GM12865 (cell line): Measurements from ENCODE around the gene DRD4.
A peak's percentile ranks its signal among the peaks of the same experiment; 100 is the strongest.

ENCODE experiments used
- DNase-seq: peaks from one replicate; pipeline ENCODE4 v3.0.0; 2010; ENCODE audit warnings: low read depth
- H3K4me3 ChIP-seq: 2 replicates; pipeline ENCODE4 v1.5.1; 2011; ENCODE audit warnings: mild to moderate bottlenecking, low read depth, low read length, control low read depth
- TF ChIP-seq, protein P1 (sequence below): IDR thresholded peaks from 2 replicates; pipeline ENCODE4 v1.5.1; 2011; ENCODE audit warnings: low read length, control low read depth, low read depth, inconsistent platforms; ENCODE audit not compliant: insufficient read depth; ENCODE audit errors: missing control alignments

The DRD4 gene

DNA sequence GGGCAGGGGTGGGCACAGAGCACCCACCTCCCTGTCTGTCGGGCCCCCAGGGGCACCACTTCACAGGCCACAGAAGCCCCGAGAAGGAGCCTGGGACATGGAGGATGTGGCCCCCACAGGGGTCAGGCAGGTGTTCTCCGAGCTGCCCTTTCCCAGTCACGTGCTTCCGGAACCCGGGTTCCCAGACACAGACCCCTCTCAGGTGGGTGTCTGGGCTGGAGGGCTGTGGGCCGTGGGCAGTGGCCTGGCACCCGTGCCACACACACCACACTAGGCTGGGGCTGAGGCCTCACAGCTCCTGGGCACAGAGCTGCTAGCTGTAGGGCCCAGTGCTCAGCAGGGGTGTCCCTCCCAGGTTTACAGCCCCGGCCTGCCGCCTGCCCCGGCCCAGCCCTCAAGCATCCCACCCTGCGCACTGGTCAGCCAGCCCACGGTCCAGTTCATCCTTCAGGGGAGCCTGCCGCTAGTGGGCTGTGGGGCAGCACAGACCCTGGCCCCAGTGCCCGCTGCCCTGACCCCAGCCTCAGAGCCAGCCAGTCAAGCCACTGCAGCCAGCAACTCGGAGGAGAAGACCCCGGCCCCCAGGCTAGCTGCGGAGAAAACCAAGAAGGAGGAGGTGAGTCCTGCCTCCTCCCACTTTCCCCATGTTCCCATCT lies 26.8 kb upstream of the DRD4 start:
- TF ChIP-seq, protein P1, sequence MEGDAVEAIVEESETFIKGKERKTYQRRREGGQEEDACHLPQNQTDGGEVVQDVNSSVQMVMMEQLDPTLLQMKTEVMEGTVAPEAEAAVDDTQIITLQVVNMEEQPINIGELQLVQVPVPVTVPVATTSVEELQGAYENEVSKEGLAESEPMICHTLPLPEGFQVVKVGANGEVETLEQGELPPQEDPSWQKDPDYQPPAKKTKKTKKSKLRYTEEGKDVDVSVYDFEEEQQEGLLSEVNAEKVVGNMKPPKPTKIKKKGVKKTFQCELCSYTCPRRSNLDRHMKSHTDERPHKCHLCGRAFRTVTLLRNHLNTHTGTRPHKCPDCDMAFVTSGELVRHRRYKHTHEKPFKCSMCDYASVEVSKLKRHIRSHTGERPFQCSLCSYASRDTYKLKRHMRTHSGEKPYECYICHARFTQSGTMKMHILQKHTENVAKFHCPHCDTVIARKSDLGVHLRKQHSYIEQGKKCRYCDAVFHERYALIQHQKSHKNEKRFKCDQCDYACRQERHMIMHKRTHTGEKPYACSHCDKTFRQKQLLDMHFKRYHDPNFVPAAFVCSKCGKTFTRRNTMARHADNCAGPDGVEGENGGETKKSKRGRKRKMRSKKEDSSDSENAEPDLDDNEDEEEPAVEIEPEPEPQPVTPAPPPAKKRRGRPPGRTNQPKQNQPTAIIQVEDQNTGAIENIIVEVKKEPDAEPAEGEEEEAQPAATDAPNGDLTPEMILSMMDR, result no peak
- no peak for DNase-seq
- no peak overlapping the region for H3K4me3 ChIP-seq

GRCh38 chr11:611001-611996 lies 25.8 kb upstream of the DRD4 start:
- H3K4me3 ChIP-seq, result no peak overlapping the region
- TF ChIP-seq, protein P1, result no peak
- no peak for DNase-seq

DNA sequence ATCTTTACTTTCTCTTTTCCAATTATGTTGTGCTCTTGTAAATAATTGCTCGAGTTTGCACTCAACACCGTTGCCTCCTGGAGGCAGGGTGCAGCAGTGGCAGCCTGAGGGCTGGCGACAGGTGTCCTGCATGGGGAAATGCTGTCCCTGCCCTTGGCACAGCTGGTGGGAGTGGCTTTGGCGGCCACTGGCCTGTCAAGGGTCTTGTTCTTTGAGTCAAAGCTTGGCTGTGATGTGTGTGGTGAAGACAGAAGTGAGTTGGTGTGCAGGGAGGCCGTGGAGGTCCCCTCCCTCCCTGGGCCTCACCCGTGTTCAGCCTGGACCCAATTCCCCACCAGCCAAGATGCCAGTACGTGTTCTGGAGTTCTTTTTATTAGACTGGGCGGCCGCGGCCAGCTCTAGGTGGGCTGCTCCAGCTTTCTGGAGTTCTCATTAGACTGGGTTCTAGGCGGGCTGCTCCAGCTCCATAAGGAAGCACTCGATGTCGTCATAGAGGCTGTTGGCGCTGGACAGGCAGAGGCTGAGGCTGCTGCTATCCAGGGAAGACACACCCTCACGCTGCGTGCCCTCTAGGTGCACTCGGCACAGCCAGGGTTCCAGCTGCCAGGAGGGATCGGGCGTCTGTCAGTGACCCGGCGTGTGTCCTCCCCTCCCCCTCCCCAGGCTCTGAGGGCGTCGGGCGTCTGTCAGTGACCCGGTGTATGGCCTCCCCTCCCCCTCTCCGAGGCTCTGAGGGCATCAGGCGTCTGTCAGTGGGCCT lies 24.7 kb upstream of the DRD4 start:
- TF ChIP-seq, protein P1, result peak; percentile 11
- H3K4me3 ChIP-seq, result no peak overlapping the region
- peak; percentile 64 for DNase-seq

- no peak for DNase-seq
- TF ChIP-seq, protein P1, result no peak
- no peak overlapping the region for H3K4me3 ChIP-seq
These were observed 24.1 kb upstream of the DRD4 start for GRCh38 chr11:612961-613300.

DNA sequence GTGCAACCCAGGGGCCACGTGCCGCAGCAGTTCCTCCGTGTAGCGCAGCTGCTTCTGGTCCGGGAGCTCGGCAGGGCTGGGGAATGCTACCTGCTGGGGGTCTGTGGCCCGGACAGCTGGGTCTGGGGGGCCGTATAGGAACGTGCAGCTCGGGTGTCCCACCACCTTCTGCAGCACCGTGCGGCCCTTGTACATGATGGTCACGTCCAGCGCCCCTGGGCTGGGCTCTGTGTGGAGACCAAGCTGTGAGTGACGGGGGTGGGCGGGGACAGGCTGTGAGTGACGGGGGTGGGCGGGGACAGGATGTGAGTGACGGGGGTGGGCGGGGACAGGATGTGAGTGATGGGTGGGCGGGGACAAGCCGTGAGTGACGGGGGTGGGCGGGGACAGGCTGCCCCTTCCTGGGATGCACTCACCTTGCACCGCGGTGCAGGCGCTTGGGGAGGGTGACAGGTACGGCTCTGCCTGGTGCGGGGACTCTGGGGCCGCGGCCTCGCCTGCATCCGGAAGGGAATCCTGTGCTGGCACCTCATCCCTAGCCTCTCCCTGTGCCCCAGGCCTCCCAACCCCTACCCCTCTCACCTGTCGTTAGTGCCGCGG lies 23.6 kb upstream of the DRD4 start:
- peak; percentile 69 for DNase-seq
- peak overlapping the region; percentile 69; the same call in 1 of the 2 replicates for H3K4me3 ChIP-seq
- TF ChIP-seq, protein P1, result no peak

DNA sequence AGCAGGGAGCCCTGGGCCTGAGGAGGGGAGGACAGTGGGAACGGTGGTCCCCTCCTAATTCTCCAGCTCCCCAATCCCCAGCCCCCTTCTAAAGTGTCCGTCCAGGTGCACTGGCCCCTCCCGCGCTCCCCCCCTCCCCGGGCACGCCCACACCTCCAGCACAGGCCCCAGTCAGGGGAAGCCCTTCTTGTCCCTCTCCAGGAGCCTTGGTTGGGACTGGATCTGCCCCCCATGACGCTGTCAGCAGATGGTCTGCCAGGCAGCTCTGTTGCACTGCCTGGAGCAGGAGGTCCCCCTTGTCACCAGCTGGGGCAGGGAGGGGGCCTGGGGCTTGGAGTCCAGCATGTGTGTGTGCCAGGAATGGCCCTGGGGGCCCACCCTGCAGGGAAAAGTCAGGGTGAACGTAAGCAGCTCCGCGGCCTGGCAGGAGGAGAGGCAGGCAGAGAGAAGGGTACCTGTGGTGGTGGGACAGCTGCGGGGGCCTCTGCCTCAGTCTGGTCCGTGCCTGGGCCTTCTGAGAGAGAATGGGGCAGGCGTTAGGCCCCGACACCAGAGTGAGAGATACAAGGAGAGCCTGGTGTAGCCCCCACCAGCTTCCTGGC lies 22.9 kb upstream of the DRD4 start:
- TF ChIP-seq, protein P1, result no peak
- peak overlapping the region; percentile 69 for H3K4me3 ChIP-seq

More for the DNA sequence above, 22.9 kb upstream of the DRD4 start:
- DNase-seq, result no peak
